ENCODE measurements around the gene PPEF1. TPM values are rescaled to one million over a fixed set of nuclear protein-coding genes. Genes with fewer than 3 reads are reported as not detected.

PPEF1 gene
- total RNA-seq, 1 experiment from 2014 or later, result 0.54 TPM

DNA sequence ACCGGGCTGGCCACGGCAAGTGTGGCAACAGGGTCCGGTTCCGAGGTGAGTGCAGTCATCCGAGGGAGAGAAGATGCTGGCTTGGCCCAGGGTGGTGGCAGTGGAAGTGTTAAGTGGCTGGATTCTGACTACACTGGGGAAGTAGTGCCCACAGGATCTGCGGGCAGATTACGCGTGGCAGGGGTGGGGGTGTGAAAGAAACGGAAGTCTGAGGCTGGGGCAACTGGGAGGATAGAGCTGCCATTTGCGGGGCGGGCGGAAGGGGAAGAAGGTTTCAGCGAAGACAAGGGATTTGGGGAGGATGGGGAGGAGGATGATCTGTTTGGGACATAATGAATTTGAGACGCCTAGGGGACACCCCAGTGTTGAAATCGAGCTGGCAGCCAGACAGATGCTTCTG, 40.8 kb upstream of the PPEF1 start:
- H3K4me1 ChIP-seq, result peaks cover 5% of the 10 kb centered on the region; the same call in 1 of the 2 replicates
- Mint-ChIP-seq H3K4me1 (ENCODE audit: low read depth, unreplicated experiment) (no peaks in the 10 kb centered on the region), H3K27me3 (ENCODE audit: insufficient read depth, unreplicated experiment) (no peaks in the 10 kb centered on the region), H3K4me3 (ENCODE audit: unreplicated experiment) (no peak overlapping the region), H3K9me3 (ENCODE audit: unreplicated experiment) (no peaks in the 10 kb centered on the region), H3K27ac (ENCODE audit: unreplicated experiment) (no peak overlapping the region), H3K36me3 (ENCODE audit: insufficient read depth, unreplicated experiment) (no peaks in the 10 kb centered on the region)
- no peak for DNase-seq
- CTCF ChIA-PET, result no interaction called here
- POLR2A ChIA-PET, result no interaction called here
- no peaks in the 10 kb centered on the region for H3K27me3 ChIP-seq (replicated peaks; ENCODE audit: control insufficient read depth, insufficient read depth, low read length)
- TF ChIP-seq, protein P1, sequence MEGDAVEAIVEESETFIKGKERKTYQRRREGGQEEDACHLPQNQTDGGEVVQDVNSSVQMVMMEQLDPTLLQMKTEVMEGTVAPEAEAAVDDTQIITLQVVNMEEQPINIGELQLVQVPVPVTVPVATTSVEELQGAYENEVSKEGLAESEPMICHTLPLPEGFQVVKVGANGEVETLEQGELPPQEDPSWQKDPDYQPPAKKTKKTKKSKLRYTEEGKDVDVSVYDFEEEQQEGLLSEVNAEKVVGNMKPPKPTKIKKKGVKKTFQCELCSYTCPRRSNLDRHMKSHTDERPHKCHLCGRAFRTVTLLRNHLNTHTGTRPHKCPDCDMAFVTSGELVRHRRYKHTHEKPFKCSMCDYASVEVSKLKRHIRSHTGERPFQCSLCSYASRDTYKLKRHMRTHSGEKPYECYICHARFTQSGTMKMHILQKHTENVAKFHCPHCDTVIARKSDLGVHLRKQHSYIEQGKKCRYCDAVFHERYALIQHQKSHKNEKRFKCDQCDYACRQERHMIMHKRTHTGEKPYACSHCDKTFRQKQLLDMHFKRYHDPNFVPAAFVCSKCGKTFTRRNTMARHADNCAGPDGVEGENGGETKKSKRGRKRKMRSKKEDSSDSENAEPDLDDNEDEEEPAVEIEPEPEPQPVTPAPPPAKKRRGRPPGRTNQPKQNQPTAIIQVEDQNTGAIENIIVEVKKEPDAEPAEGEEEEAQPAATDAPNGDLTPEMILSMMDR (IDR thresholded peaks at IDR 0.05; ENCODE audit: insufficient read depth in 1 of 2, low read depth in 1 of 2, low read length in 1 of 2, severe bottlenecking in 1 of 2, unreplicated experiment in 1 of 2), result no peak
- BruUV-seq (replicated peaks), result no TSS peak
- no peaks in the 10 kb centered on the region for H3K36me3 ChIP-seq (ENCODE audit: control insufficient read depth, insufficient read depth, low read length)
- H3K9me3 ChIP-seq, result no peaks in the 10 kb centered on the region
- intact Hi-C loops (cut with micrococcal nuclease; ENCODE audit: unreplicated experiment), result no loop called here
- H3K4me3 ChIP-seq (ENCODE audit: low read depth, low read length), result no peak overlapping the region

DNA sequence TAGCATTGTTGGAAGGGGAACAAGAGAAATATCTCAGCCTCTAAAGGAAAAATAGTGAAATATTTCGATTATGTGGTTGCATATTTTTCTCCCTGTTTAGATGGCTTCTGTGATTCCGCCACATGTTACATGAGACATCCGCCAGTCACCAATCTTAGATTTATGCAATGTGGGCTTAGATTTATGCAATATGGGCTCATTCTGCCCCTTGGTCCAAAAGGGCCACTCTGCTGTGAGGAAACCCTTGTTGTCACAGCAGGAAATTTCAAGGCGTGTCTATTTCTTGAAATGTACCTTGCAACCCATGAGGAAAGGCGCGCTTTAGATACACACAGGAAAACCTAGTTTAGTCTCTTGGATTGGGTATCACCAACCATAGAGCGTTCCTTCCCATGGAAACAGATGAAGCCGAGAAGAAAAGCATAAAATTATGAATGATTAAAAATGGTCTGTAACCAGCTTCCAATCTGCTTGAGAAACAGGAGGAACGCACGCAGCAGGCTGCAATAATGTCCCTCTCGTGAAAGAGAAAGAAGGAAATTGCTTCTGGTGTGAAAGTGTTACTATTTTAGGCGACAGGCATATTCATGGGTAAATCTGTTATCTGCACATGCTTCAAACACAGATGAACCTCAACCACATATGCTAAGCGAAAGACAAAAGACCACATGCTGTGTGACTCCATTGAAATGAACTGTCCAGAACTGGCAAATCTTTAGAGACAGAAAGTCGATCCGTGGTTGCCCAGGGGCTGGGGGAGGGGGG, 39.2 kb upstream of the PPEF1 start:
- H3K9me3 Mint-ChIP-seq (ENCODE audit: unreplicated experiment), result no peaks in the 10 kb centered on the region
- CTCF ChIA-PET, result no interaction called here

DNA sequence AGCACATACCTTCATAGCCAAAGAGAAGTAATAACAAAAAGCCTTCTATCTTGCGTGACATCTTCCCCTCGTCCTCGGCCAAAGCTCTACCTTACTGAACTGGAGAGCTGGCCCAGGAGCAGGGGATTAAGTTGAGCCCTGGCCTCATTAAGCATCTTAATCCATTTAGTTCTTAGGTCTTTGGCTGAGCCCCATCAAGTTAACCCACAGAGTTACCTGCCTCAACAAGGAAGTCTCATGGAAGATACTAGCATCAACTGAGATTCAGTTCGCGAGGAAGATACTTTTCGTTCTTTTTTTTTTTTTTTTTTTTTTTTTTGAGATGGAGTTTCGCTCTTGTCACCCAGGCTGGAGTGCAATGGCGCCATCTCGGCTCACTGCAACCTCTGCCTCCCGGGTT, 35.4 kb upstream of the PPEF1 start, which contains the start of gene RS1:
RS1 (minus strand) TSS at position 101 of the 400 bp plus-strand sequence; CDS start at position 61, 40 bp downstream.
- intact Hi-C loops (cut with micrococcal nuclease; ENCODE audit: unreplicated experiment), result loop anchor here (5.0 kb wide), 1 partner anchor 215 kb away; no protein-coding TSS in a partner anchor

More for the DNA sequence above, 39.2 kb upstream of the PPEF1 start:
- Mint-ChIP-seq H3K4me1 (ENCODE audit: low read depth, unreplicated experiment) (no peaks in the 10 kb centered on the region), H3K27me3 (ENCODE audit: insufficient read depth, unreplicated experiment) (no peaks in the 10 kb centered on the region), H3K27ac (ENCODE audit: unreplicated experiment) (no peak overlapping the region), H3K4me3 (ENCODE audit: unreplicated experiment) (no peak overlapping the region), H3K36me3 (ENCODE audit: insufficient read depth, unreplicated experiment) (no peaks in the 10 kb centered on the region)
- Histone ChIP-seq H3K27me3 (replicated peaks; ENCODE audit: control insufficient read depth, insufficient read depth, low read length) (no peaks in the 10 kb centered on the region), H3K4me3 (ENCODE audit: low read depth, low read length) (no peak overlapping the region), H3K36me3 (ENCODE audit: control insufficient read depth, insufficient read depth, low read length) (no peaks in the 10 kb centered on the region), H3K9me3 (no peaks in the 10 kb centered on the region), H3K4me1 (peaks cover 5% of the 10 kb centered on the region; the same call in 1 of the 2 replicates)
- no TSS peak for BruUV-seq (replicated peaks)
- POLR2A ChIA-PET, result no interaction called here
- peak; percentile 40 for DNase-seq
- intact Hi-C loops (cut with micrococcal nuclease; ENCODE audit: unreplicated experiment), result no loop called here
- TF ChIP-seq, protein P1 (IDR thresholded peaks at IDR 0.05; ENCODE audit: insufficient read depth in 1 of 2, low read depth in 1 of 2, low read length in 1 of 2, severe bottlenecking in 1 of 2, unreplicated experiment in 1 of 2), result no peak

More for the DNA sequence above, 35.4 kb upstream of the PPEF1 start, which contains the start of gene RS1:
- Mint-ChIP-seq H3K4me1 (ENCODE audit: low read depth, unreplicated experiment) (peaks cover under 1% of the 10 kb centered on the region), H3K9me3 (ENCODE audit: unreplicated experiment) (no peaks in the 10 kb centered on the region), H3K27ac (ENCODE audit: unreplicated experiment) (no peak within 1 kb of the TSS), H3K36me3 (ENCODE audit: insufficient read depth, unreplicated experiment) (peaks cover 17% of the 10 kb centered on the region), H3K4me3 (ENCODE audit: unreplicated experiment) (no peak within 1 kb of the TSS), H3K27me3 (ENCODE audit: insufficient read depth, unreplicated experiment) (no peaks in the 10 kb centered on the region)
- no peak within 1 kb of the TSS for H3K4me3 ChIP-seq (ENCODE audit: low read depth, low read length)
- BruUV-seq (replicated peaks), result no TSS peak
- no peaks in the 10 kb centered on the region for H3K9me3 ChIP-seq
- ChIA-PET POLR2A (no interaction called here), CTCF (no interaction called here)
- no peaks in the 10 kb centered on the region for H3K36me3 ChIP-seq (ENCODE audit: control insufficient read depth, insufficient read depth, low read length)
- TF ChIP-seq, protein P1 (IDR thresholded peaks at IDR 0.05; ENCODE audit: insufficient read depth in 1 of 2, low read depth in 1 of 2, low read length in 1 of 2, severe bottlenecking in 1 of 2, unreplicated experiment in 1 of 2), result no peak
- H3K27me3 ChIP-seq (replicated peaks; ENCODE audit: control insufficient read depth, insufficient read depth, low read length), result no peaks in the 10 kb centered on the region
- H3K4me1 ChIP-seq, result peaks cover 5% of the 10 kb centered on the region; the same call in 1 of the 2 replicates
- DNase-seq, result no peak
